ENCODE results near the gene TUBB2A.
A peak's percentile ranks its signal among the peaks of the same experiment; 100 is the strongest.
"Not testable (repeated sequence)": the region's sequence is repeated elsewhere in the genome, so short reads cannot be mapped to it uniquely, and the experiment has no call there.

Gene TUBB2A

GRCh38 chr6:3200682-3201081 is 43.3 kb upstream of the TUBB2A start:
- TF ChIP-seq CTCF (IDR thresholded peaks at IDR 0.05; ENCODE audit: low read length, missing control alignments) = no peak
- DNase-seq (ENCODE audit: low read depth) = no peak
- H3K4me3 ChIP-seq (replicated peaks; ENCODE audit: low read depth, low read length) = no peak overlapping the region

- no peak for TF ChIP-seq CTCF (IDR thresholded peaks at IDR 0.05; ENCODE audit: low read length, missing control alignments)
- DNase-seq (ENCODE audit: low read depth) = no peak
These were observed 42.0 kb upstream of the TUBB2A start for GRCh38 chr6:3199382-3199781.

GRCh38 chr6:3197734-3198133 is 40.4 kb upstream of the TUBB2A start:
- DNase-seq (ENCODE audit: low read depth); H3K4me3 ChIP-seq (replicated peaks; ENCODE audit: low read depth, low read length): not testable (repeated sequence)

More at GRCh38 chr6:3199382-3199781, 42.0 kb upstream of the TUBB2A start:
- no peak overlapping the region for H3K4me3 ChIP-seq (replicated peaks; ENCODE audit: low read depth, low read length)

- no peak overlapping the region for H3K4me3 ChIP-seq (replicated peaks; ENCODE audit: low read depth, low read length)
- TF ChIP-seq CTCF (IDR thresholded peaks at IDR 0.05; ENCODE audit: low read length, missing control alignments) = no peak
- DNase-seq (ENCODE audit: low read depth) = no peak
These were observed 39.4 kb upstream of the TUBB2A start for GRCh38 chr6:3196770-3197169.

GRCh38 chr6:3195695-3196497 is 38.6 kb upstream of the TUBB2A start:
- TF ChIP-seq CTCF (IDR thresholded peaks at IDR 0.05; ENCODE audit: low read length, missing control alignments) = no peak
- no peak for DNase-seq (ENCODE audit: low read depth)
- H3K4me3 ChIP-seq (replicated peaks; ENCODE audit: low read depth, low read length) = no peak overlapping the region

GRCh38 chr6:3195420-3195694 is 38.0 kb upstream of the TUBB2A start:
- no peak overlapping the region for H3K4me3 ChIP-seq (replicated peaks; ENCODE audit: low read depth, low read length)
- no peak for TF ChIP-seq CTCF (IDR thresholded peaks at IDR 0.05; ENCODE audit: low read length, missing control alignments)
- DNase-seq (ENCODE audit: low read depth) = no peak

- DNase-seq (ENCODE audit: low read depth) = peak; percentile 72
- H3K4me3 ChIP-seq (replicated peaks; ENCODE audit: low read depth, low read length) = no peak overlapping the region
- no peak for TF ChIP-seq CTCF (IDR thresholded peaks at IDR 0.05; ENCODE audit: low read length, missing control alignments)
These were observed 37.4 kb upstream of the TUBB2A start for GRCh38 chr6:3194535-3195419.
